OCI-LY1 (cell line): ENCODE data around the gene LAMTOR4.

Experiments
- EZH2 ChIP-seq: fragments of 200-600 bp; sonication (generic), shearing (Covaris generic); IDR thresholded peaks from 2 replicates; pipeline ENCODE4 v1.8.0; 2017; ENCODE audit warnings: borderline replicate concordance, mixed run types, mild to moderate bottlenecking, antibody characterized with exemption, low read length, moderate library complexity, mixed read lengths
- TF ChIP-seq, protein P1 (sequence below): fragments of 200-600 bp; sonication (generic), shearing (Covaris generic); IDR thresholded peaks from 2 replicates; pipeline ENCODE4 v1.5.1; 2017; ENCODE audit warnings: mild to moderate bottlenecking, antibody characterized with exemption, low read length, moderate library complexity, mixed read lengths

DNA sequence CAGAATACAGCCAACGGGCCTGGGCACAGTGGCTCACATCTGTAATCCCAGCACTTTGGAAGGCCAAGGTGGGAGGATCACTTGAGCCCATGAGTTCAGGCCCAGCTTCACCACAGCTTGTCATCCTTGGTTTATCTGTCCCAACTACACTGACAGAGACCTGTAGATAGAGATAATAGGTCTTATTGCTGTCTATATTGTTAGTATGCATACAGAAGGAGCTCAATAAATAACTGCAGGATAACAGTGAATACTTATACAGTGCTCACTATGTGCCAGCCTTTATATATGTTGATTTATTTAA, 28.0 kb upstream of the LAMTOR4 start:
- TF ChIP-seq, protein P1, sequence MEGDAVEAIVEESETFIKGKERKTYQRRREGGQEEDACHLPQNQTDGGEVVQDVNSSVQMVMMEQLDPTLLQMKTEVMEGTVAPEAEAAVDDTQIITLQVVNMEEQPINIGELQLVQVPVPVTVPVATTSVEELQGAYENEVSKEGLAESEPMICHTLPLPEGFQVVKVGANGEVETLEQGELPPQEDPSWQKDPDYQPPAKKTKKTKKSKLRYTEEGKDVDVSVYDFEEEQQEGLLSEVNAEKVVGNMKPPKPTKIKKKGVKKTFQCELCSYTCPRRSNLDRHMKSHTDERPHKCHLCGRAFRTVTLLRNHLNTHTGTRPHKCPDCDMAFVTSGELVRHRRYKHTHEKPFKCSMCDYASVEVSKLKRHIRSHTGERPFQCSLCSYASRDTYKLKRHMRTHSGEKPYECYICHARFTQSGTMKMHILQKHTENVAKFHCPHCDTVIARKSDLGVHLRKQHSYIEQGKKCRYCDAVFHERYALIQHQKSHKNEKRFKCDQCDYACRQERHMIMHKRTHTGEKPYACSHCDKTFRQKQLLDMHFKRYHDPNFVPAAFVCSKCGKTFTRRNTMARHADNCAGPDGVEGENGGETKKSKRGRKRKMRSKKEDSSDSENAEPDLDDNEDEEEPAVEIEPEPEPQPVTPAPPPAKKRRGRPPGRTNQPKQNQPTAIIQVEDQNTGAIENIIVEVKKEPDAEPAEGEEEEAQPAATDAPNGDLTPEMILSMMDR: no peak
- TF ChIP-seq EZH2: no peak
